Stimulated activated naive CD8-positive, alpha-beta T cell treated with anti-CD3 and anti-CD28 coated beads, Interleukin-15, Interleukin-2, amounts not matched to agents 100 ng/mL and 50 ng/mL, for 24 hours (primary cell): ENCODE data around the gene EHMT1.
"Not testable (repeated sequence)": the region's sequence is repeated elsewhere in the genome, so short reads cannot be mapped to it uniquely, and the experiment has no call there.

Experiments
- H3K27ac Mint-ChIP-seq: one replicate; pipeline ENCODE4 v1.8.0; 2021; ENCODE audit warnings: mild to moderate bottlenecking, mixed read lengths
- H3K27me3 Mint-ChIP-seq: one replicate; pipeline ENCODE4 v1.8.0; 2021; ENCODE audit warnings: mixed read lengths
- H3K36me3 Mint-ChIP-seq: one replicate; pipeline ENCODE4 v1.8.0; 2021; ENCODE audit warnings: low read depth, mixed read lengths
- H3K4me1 Mint-ChIP-seq: one replicate; pipeline ENCODE4 v1.8.0; 2021; ENCODE audit warnings: low read depth, mixed read lengths
- H3K4me3 Mint-ChIP-seq: one replicate; pipeline ENCODE4 v1.8.0; 2021; ENCODE audit warnings: mild to moderate bottlenecking, mixed read lengths
- H3K9me3 Mint-ChIP-seq: one replicate; pipeline ENCODE4 v1.8.0; 2021; ENCODE audit warnings: mixed read lengths

The EHMT1 gene

DNA sequence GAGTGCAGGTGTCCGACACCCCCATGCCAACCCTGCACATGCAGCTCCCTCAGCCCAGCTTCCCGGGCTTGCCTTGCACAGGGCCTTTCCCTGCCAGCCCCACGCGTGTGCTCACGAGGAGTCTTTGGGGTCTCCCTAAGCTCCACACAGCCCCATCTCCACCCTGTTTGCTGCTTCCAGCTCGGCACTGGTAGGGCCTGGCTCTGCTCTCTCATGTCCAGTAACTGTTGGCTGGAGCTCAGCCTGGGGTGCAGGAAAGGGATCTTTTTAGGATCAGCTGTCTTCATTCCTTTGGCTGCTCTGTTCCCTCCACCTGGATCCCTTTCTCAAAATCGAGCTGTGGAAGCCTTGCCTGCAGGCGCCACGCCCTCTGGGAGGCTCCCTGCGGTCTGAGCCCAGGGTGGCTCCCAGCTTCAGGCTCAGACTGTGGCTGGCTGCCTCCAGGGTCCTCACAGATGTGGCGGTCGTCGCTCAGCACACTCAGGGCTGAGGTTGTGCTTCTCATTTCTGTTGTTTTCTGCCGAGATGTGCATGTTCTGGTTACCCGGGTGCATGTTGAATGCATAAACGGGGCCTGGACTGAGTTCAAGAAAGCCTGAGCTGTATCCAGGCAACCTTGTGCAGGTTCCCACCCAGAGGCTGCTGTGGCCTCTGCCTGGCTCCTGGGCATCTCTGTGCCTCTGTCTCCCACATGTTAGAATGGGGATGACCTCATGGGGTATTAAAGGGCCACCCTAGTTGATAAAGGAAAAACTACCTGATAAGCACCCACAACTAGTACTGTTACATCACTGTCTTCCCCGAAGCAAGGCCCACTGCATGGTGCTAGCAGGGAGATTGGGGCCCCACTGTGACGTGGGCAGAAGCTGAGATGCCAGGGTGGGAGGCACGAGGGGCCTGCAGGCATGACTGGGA lies 263.0 kb downstream of the EHMT1 start:
- H3K27ac Mint-ChIP-seq: no peak overlapping the region
- no peaks in the 10 kb centered on the region for H3K36me3 Mint-ChIP-seq
- peaks cover 11% of the 10 kb centered on the region for H3K27me3 Mint-ChIP-seq
- H3K4me3 Mint-ChIP-seq: no peak overlapping the region
- H3K9me3 Mint-ChIP-seq: no peaks in the 10 kb centered on the region
- no peaks in the 10 kb centered on the region for H3K4me1 Mint-ChIP-seq

DNA sequence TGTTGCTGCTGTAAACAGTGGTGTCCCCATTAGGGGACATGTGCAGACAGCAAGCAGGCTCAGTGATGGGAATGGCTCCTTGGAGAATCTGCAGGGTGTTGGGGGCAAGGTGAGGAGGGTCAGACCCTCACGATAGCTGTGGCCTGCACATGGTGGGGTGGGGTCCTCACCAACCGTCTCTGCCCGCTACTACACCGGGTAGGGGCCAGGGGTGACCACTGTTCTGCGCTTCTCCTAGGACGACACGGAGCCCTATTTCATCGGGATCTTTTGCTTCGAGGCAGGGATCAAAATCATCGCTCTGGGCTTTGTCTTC lies 263.7 kb downstream of the EHMT1 start:
- H3K4me3 Mint-ChIP-seq: no peak overlapping the region
- H3K27ac Mint-ChIP-seq: no peak overlapping the region

DNA sequence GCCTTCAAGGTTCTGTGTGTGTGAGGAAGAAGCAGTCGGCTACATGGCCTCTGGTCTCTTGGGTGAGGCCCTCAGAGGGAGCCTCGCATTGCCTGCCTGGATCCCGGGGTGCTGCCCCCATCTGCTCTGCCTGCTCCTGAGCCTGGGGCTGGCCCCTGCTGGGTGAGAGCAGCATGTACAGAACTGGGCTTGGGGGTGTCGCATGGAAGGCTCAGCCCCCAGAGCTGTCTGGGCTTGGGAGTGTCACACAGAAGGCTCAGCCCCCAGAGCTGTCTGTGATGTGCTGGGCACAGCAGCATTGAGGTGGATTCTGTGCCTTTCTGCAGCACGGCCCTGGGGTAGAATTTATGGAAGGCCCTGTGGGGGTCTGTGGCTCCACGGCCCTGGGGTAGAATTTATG lies 265.2 kb downstream of the EHMT1 start:
- peaks cover 11% of the 10 kb centered on the region for H3K27me3 Mint-ChIP-seq
- not testable (repeated sequence) for H3K36me3 Mint-ChIP-seq, H3K4me3 Mint-ChIP-seq, H3K27ac Mint-ChIP-seq, H3K4me1 Mint-ChIP-seq, H3K9me3 Mint-ChIP-seq

More for the DNA sequence above, 263.7 kb downstream of the EHMT1 start:
- Mint-ChIP-seq H3K36me3 (no peaks in the 10 kb centered on the region), H3K4me1 (no peaks in the 10 kb centered on the region), H3K9me3 (no peaks in the 10 kb centered on the region), H3K27me3 (peaks cover 11% of the 10 kb centered on the region)

DNA sequence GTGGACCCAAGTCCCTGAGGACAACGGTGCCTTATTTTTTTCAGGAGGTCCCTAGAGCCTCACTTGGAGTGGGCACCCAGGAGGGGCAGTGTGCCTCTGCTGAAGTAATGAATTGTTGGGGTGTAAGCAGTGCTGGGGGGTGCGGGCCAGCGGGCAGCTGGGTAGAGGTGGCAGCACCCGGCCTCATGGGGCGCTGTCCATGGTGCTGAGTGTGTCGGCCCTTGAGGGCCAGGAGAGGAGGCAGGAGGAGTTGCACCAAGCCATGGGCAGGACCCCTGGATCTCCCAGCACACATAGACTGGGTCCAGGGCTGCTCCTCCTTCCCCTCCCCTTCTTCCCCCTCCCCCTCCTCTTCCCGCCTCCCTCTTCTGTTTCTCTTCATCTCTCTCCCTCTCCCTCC lies 265.7 kb downstream of the EHMT1 start:
- H3K9me3 Mint-ChIP-seq, H3K4me1 Mint-ChIP-seq, H3K27ac Mint-ChIP-seq, H3K36me3 Mint-ChIP-seq, H3K27me3 Mint-ChIP-seq, H3K4me3 Mint-ChIP-seq: not testable (repeated sequence)

DNA sequence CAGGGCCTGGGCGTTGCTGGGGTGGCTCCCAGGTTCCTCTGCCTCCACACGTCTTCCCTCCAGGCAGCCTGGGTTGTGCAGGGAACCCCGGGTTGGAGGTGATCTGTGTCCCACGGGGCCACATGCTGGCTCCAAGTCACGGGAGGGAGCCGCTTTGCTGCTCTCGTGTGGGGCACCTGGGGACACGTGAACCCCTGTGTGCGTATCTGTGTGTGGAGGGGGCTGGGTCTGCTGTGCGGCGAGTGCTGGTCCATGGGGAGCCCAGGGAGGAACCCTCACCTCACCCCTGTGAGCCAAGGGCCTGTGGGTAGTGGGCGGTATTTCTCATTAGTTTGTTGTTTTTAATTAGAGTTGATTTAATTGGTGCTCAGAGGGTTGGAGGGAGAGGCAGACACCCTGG lies 266.3 kb downstream of the EHMT1 start:
- not testable (repeated sequence) for H3K27me3 Mint-ChIP-seq, H3K9me3 Mint-ChIP-seq, H3K27ac Mint-ChIP-seq, H3K4me3 Mint-ChIP-seq, H3K4me1 Mint-ChIP-seq, H3K36me3 Mint-ChIP-seq
